ENCODE measurements around the gene COL6A6. TPM values are rescaled to one million over a fixed set of nuclear protein-coding genes. Genes with fewer than 3 reads are reported as not detected.

Gene COL6A6
- polyA plus RNA-seq, 4 donors, result 0.01 to 2.2 TPM; not detected in 2

Other genes with a start within 250 kb of the COL6A6 start
- 1 to 10 TPM in 1 of 4 donors, under 1 TPM in 1, not detected in 2; 0.01 to 2.5 TPM for gene COL6A5, start 171.5 kb upstream of the COL6A6 start, polyA plus RNA-seq
- 10 to 100 TPM; 19.1 to 32.4 (median 28.3) TPM for gene PIK3R4, start 229.7 kb downstream of the COL6A6 start, polyA plus RNA-seq

Data from small intestine (tissue), 4 donors.